RWPE1 (cell line): ENCODE measurements around the gene FOXR1.

Source experiments
- CTCF ChIA-PET: fragments of 350-600 bp; sonication (Branson Sonifier 250); formaldehyde crosslinking; extraction: SDS; loops from one replicate; lab custom pipeline; 2021; lab: Yijun Ruan, JAX
- POLR2A ChIA-PET: fragments of 400-600 bp; formaldehyde crosslinking; extraction: SDS; loops from one replicate; lab custom pipeline; 2020; ENCODE audit warnings: antibody characterized with exemption; ENCODE audit not compliant: low non-redundant PET; lab: Yijun Ruan, JAX
- DNase-seq: peaks from one replicate; pipeline ENCODE4 v3.0.0; 2012; ENCODE audit warnings: low spot score
- H3K27ac ChIP-seq: fragments of 450-650 bp; 2 replicates; pipeline ENCODE4 v1.5.1; 2017
- CTCF ChIP-seq: fragments of 450-650 bp; conservative IDR thresholded peaks from 2 replicates; pipeline ENCODE4 v1.5.1; 2017; ENCODE audit warnings: low read depth, mild to moderate bottlenecking

FOXR1 gene

DNA sequence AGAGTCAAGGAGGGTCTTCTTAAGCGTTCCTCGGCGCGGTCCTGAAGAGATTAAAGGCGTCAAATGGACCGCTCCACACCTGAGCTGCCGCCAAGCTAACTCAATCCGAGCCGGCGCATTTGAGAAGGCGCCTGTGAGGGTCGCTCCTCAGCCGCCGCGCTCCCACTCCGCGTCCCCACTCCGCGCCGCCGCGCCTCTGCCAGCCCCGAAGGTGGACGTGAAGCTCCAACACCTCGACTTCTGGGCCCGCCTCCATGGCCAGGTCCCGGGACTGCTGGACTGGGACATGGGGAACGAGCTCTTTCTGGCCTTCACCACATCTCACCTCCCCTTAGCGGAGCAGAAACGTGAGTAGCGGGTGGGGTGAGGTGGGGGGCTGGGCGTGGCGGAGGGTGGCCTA is at the start of gene FOXR1:
Gene FOXR1, plus strand, starts transcription at position 116 of the 400 bp plus-strand sequence. Its CDS starts 171 bp downstream, at position 287.
- H3K27ac ChIP-seq = no peak within 1 kb of the TSS
- TF ChIP-seq CTCF = no peak
- no peak for DNase-seq
- POLR2A ChIA-PET = no interaction called here
- CTCF ChIA-PET = no interaction called here

DNA sequence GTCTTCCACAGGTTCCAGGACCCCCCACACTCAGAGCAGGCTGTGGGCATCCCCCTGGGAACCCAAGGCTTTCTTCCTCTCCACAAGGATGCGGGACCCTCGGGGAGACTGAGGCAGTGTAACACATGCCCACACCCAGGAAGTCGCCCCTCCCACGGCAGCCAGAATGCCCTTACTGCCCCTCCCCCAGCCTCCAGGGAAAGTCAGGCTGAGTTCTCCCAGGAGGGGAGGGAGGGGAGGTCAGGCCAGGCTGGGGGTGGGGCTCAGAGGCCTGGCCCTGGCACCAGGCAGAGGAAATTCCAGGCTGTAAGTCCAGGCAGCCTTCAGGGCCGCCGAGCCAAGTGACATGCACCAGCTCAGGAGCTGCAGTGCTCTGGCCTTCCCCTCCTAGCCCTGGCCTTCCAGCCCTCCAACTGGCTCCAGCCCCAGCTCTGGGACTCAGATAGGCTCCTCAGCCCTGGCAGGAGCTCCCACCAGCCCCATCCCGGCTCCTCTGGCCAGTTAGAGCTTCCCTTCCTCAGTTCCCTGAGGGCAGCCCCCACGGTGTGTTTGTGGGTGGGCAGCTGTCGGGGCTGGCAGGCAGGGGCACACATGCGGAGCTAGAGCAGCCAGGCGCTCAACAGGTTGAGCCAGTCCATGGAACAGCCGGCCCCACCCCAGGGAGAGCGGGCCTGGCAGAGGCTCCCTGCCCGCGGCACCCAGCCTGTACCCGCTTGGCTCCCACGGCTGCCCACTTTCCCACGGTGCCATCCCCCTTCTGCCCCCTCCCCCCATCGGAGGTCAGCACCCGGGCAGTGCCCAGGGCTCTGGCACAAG is 49.4 kb upstream of the FOXR1 start:
- TF ChIP-seq CTCF = no peak
- ChIA-PET POLR2A (interaction anchor here (0.6 to 2.1 kb wide), 7 partner anchors 10 to 323 kb away, joined by 3 to 14 read pairs (median 3); no protein-coding TSS in a partner anchor), CTCF (interaction anchor here (0.6 to 3.0 kb wide), 5 partner anchors 13 to 153 kb away, joined by 3 to 17 read pairs (median 4); partner anchors contain the start of gene UPK2)
- DNase-seq = peak; percentile 71
- H3K27ac ChIP-seq = peak overlapping the region; percentile 100

- DNase-seq = no peak
- ChIA-PET CTCF (interaction anchor here (0.6 to 3.0 kb wide), 5 partner anchors 13 to 154 kb away, joined by 3 to 17 read pairs (median 4); partner anchors contain the start of gene UPK2), POLR2A (interaction anchor here (0.6 to 2.1 kb wide), 7 partner anchors 9 to 324 kb away, joined by 3 to 14 read pairs (median 3); no protein-coding TSS in a partner anchor)
- TF ChIP-seq CTCF = no peak
- H3K27ac ChIP-seq = peak overlapping the region; percentile 100
These were observed 48.6 kb upstream of the FOXR1 start for GRCh38 chr11:118922745-118923627.

GRCh38 chr11:118923721-118924587 is 47.6 kb upstream of the FOXR1 start:
- no peak for TF ChIP-seq CTCF
- peak overlapping the region; percentile 100 for H3K27ac ChIP-seq
- ChIA-PET CTCF (interaction anchor here (1.2 to 3.0 kb wide), 4 partner anchors 14 to 265 kb away, joined by 3 to 17 read pairs (median 4); partner anchors contain the start of gene UPK2), POLR2A (interaction anchor here (0.6 to 2.1 kb wide), 3 partner anchors 11 to 231 kb away, joined by 3 to 8 read pairs (median 4); no protein-coding TSS in a partner anchor)
- no peak for DNase-seq

DNA sequence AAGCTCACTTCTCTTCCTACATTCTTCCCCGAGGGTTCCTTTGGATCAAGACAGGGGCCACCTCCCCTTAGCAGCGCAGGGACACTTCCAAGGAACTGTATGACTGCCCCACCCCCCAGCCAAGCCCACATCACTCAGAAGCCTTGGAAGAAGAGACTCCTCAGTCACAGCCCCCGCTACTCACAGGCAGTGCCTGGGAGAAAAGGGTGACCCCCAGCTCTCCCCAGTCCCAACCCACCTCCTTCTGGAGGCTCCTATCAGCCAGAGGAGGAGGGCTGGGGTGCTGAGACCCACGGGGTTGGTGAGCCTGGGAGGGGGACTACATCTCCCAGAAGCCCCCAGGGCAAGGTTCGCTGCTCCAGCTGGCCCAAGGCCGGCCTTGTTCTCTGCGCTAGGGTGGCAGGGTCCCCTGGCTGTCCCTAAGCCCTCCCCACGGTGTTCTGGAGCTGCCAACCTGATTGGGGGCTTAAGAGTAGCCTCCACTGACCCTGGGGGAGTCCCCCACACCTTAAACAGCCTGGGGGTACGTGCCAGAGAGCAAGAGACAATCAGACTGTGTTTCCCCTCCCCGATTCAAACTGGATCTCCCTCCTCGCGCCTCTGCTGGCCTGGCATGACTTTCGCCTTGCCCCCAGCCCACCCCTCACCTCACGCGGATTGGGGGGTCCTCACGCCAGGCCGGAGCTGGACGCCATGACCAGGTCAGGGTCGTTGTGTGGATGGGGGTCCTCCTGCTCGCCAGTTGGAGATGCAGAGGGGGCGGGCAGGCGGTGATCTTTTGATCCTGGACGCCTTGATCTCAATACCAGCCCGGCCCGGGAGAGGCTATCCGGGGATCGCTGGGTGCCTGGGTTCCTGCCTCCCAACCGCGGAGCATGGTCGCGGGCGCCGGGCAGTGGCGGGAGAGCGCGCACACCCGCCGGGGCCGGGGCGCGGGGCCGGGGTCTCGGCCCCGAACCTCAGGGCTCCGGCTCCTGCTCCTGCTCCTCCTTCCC is 46.7 kb upstream of the FOXR1 start:
- ChIA-PET CTCF (interaction anchor here (0.6 to 3.0 kb wide), 8 partner anchors 8 to 266 kb away, joined by 3 to 17 read pairs (median 4); partner anchors contain the start of gene DDX6), POLR2A (interaction anchor here (0.6 to 1.2 kb wide), 4 partner anchors 12 to 232 kb away, joined by 3 to 9 read pairs (median 4); no protein-coding TSS in a partner anchor)
- TF ChIP-seq CTCF = no peak
- no peak for DNase-seq
- peak overlapping the region; percentile 100 for H3K27ac ChIP-seq
